GM04503 (cell line): ENCODE results near the gene UBE2O.
A peak's percentile ranks its signal among the peaks of the same experiment; 100 is the strongest.

ENCODE experiments used
- DNase-seq: peaks from one replicate; pipeline ENCODE4 v3.0.0-alpha.2; 2012; ENCODE audit warnings: low read depth

The UBE2O gene

DNA sequence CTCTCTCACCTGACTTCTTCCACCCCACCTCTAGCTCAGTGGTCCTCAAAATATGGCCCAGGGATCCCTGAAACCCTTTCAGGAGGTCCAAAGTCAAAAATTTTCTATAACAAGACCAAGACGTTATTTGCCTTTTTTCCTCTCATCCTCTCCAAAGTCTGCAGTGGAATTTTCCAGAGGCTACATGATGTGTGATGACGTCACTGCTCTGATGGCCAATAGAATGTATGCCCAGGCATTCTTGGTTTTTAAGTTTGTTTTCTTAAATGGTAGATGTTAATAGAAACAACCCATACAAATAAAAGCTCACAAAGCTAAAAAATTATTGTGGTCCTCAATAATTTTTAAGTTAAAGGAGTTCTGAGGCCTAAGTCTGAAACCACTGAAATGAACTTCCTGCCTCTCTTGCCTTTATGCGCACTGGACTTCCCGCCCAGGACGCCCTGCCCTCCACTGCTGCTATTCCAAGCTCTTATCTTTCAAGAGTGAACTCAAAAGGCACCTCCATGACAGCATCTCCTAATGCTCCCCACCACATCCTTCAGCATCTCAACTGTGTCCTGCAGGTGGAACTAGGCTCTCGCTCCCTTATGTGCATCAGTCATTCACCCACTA, 13.5 kb downstream of the UBE2O start:
- no peak for DNase-seq

DNA sequence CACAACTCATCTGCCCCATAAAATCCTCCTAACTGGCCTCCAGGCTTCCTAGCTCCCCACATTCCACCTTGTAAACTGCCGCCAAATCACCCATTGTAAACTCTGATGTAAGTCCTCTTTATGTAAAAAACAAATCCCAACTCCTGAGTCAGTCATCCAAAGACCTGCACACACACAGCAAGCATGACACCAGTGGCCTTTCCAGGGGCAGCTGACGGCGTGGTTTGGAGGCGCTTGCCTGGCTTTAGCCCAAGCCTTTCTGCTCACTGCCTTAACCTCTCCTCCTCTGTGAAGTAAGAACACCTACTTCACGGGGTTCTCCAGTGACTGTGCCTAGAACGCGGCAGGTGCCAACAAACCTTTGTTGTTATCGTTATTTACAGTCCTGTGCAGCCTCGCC, 14.0 kb downstream of the UBE2O start:
- DNase-seq = no peak

DNA sequence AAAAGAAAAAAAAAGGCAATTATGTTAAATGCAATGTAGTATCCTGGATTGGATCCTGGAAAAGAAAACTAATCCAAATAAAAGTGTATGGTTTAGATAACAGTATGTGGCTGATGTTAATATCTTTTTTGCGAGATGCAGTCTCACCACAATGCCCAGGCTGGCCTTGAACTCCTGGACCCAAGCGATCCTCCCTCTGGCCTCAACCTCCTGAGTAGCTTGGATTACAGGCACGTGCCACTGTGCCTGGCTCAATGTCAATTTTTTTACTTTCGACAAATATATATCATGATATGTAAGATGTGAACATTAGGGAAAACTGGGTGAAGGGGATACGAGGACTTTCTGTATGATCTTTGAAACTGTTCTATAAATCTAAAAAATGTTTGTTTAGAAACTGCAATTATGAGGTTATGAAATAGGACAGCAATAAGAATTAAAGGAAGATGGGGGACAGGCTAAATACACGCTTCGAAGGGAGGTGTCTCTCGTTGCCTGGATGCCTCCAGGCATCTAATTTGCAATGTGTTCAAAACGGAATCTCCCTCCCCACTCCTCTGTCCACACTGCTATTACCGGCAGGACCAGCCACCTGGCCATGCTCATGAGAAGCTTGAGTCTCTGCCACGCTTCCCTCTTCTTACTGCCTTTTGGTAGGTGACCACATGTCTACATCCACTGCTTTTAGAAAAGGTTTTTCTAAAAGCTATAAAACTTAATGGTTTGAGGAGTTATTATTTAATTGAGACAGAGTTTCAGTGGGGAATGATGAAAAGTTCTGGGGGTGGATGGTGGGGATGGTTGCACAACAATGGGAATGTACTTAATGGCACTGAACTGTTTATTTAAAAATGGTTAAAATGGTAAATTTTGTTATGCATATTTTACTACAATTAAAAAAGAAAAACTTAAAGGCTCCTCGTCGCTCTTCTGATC, 15.2 kb downstream of the UBE2O start:
- DNase-seq = no peak

DNA sequence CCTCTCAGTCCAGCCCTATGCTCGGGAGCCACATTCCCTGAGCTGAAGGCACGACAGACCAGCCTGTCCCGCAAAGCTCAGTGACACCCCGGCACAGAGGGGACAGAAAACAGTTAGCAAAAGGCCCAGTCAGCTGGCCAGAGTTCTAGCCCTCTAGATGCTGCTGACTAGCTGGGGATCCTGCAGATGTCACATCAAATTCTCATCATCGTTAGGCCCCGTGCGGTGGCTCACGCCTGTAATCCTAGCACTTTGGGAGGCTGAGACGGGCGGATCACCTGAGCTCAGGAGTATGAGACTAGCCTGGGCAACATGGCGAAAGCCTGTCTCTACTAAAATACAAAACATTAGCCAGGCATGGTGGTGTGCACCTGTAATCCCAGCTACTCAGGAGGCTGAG, 17.2 kb downstream of the UBE2O start:
- no peak for DNase-seq

DNA sequence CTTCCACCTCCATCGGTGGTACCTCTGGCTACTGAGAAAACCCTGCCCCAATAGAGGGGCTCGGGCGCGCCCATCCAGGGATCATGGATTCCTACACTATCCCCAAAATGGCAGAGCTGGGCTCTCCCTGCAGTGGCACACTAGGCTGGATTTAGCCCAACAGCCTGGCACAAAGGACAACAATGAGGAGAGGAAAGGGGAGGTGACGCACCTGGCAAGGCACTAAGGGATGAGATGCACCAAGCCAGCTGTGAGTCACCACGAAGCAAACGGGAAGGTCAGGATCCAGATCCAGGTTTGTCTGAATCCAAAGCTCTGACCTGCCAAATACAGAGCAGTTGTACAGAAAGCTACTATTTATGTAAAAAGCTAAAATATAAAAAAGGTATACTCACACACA, 18.1 kb downstream of the UBE2O start:
- no peak for DNase-seq

DNA sequence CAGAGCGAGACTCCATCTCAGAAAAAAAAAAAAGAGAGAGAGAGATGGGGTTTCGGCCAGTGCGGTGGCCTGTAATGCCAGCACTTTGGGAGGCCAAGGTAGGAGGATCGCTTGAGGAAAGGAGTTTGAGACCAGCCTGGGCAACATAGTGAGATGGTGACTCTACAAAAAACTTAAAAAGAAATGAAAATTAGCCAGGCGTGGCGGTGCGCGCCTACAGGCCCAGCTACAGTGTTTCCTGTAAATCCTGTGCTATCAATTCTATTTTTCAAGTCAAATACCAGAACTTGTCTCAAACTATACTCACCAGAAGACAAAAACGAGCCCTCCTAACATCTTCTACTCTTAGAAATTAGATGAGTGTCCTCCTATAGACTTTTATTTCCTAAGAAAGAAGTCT, 19.3 kb downstream of the UBE2O start:
- DNase-seq = no peak

DNA sequence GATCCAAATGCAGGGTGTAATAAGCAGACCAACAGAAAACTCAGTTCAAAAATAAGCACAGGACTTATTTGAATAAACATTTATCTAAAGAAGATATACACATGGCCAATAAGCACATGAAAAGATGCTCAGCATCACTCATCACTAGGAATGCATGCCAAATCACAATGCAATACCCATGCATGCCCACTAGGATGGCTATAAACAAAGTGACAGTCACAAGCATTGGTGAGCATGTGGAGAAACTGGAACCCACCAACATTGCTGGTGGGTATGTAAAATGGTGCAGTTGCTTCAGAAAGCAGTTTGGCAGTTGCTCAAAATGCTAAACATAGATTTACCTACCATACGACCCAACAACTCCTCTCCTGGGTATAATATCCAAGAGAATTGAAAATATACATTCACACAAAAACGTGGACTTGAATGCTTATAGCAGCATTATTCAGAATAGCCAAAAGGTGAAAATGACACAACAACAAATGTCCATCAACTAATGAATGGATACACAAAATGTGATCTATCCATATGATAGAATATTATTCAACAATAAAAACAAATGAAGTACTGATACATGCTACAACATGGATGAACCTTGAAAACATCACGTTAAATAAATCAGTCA, 20.1 kb downstream of the UBE2O start:
- no peak for DNase-seq

DNA sequence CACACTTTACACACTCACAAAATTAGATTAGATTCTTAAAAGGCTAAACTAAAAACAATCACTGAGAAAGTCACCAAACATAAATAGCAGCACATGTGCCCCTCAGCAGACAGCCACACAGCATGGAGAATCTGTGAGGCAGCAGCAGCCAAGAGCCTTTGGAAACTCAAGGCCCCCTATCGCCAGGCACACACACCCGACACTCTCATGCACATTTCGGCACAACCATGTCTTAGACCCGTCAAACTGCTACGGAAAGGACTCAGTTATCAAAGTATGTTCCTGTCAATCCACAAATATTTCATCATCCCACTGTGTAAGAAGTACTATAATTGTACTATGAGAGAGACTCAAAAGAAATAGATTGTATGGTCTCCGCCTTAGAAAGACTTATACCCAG, 20.9 kb downstream of the UBE2O start:
- no peak for DNase-seq

DNA sequence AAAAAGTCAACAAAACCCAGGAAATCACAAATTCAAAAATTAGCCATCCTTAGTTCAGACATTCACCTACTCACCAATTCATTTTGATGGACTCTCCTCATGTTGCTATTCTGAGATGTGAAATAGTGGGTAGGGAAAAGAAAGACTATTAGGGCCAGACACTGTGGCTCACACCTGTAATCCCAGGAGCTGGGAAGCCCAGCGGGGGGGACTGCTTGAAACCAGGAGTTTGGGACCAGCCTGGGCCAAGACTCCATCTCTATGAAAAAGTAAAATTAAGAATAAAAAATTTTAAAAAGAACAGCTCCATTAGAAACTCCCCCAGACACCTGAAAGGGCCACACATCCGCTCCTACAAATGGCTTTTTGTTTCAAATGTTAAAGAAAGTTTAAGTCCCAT, 21.4 kb downstream of the UBE2O start:
- DNase-seq = no peak

DNA sequence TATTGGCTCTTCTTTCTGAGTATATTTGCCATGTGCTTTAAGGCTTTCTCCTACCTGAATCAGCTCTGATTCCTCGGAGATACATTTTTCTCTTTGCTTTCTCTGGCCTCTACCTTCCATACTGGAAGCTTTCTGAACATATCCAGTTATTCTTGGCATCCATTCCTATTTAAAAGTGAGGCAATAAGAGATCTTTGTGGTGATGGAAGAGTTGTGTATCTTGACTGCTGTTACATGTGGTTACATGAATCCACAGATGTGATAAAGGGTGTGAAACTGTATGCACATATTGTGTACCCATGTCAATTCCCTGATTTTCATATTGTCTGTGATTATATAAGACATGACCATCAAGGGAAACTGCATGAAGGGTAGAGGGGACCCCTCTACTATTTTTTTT, 24.4 kb downstream of the UBE2O start:
- DNase-seq = no peak

DNA sequence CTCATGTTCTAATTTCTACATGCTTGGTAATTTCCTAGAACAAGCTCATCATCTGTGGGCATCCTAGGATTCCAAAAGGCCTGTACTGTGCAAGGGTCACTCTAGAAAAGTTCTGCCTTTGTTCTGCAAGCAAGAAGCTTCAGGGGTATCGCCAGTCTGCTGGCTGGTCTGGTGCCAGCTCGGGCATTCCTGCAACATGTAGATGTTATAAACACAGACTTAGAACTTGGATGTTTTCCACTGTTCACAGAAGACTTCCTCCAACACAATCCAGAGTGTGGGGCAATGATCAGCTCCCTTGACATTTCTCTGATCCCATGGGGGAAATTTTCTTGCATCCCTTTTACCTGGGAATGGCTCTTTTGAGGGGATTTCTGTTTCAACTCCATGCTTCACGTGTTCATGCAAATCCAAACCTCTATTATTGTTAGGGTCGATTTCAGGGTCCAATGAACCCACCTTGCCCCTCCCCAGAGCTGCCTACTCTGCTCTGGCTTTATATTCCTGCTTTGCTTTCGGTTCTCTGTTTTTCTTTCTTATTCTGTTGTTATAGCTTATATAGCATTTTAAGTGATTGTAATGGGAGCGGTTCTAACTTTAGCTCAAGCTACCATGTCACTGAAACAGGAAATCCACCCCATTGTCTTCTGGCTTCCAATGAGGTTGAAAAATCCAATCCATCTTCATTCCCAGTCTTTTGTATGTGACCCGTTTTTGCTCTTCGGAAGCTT, 25.3 kb downstream of the UBE2O start:
- peak; percentile 16 for DNase-seq

DNA sequence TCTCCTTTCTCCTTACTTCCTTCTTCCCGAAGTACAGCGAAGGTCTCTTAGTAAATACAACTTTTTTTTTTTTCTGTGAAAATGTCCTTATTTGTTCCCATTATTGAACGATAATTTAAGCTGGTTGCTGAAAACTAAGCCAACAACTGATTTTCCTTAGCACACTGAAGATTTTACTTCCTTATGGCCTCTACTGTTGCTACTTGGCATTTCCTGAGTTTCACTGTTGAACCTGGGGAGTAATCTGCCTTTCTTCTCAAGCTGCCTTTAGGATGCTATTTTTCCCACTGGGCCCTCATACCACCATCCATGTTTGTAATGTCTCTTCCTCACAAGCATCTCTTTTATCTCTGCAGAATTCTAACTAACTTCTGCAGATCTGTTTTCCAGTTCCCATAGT, 26.1 kb downstream of the UBE2O start:
- no peak for DNase-seq

DNA sequence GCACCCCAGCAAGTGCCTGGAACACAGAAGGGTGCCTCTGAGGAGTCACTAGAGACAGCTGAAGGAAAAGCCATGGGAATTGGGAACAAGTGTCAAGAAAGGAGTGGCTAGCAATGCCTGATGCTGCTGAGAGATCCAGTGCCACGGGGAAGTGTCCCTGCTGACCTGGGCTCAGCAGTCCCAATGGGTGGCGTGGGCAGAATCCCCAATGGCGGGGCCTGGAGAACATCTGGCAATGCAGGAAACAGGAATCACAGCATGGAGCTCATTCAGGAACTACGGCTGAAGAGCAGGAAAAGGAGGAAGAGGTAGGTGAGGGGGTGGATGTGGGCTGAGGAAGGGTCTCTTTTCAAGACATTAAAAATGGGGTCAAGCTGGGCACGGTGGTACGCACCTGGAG, 30.1 kb downstream of the UBE2O start:
- no peak for DNase-seq

DNA sequence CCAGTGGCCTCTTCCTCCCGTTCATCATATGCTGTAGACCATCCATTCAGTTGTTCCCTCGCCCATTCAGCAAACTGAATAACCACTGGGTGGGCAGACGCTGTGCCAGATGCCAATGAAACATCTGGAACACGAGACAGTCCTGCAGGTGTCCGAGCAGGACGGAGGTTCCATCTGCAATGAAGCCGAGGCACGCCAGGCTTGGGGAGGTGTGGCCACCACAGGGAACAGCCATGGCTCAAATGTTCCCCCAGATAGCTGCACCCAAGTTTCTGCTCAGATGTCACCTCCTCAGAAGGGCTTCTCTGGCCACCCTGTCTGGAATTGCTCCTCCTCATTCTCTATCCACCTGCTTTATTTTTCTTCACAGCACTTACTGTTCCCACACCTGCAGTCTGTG, 30.5 kb downstream of the UBE2O start:
- no peak for DNase-seq

DNA sequence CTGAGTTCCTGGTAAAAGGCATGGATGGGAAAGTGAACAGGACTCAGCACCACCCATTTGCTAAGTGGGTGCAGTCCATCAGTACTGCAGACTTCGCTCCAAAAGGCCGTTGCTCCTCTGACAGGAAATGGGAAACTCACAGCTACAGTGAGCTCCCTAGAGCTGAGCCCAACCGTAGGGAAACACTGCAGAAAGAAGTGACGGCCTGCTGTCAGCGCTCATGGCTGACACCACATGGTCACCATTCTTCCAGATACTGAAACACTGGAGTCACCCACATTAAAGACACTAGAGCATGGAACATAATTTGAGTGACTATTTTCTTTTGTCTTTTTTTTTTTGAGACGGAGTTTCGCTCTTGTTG, 31.9 kb downstream of the UBE2O start:
- DNase-seq = no peak

DNA sequence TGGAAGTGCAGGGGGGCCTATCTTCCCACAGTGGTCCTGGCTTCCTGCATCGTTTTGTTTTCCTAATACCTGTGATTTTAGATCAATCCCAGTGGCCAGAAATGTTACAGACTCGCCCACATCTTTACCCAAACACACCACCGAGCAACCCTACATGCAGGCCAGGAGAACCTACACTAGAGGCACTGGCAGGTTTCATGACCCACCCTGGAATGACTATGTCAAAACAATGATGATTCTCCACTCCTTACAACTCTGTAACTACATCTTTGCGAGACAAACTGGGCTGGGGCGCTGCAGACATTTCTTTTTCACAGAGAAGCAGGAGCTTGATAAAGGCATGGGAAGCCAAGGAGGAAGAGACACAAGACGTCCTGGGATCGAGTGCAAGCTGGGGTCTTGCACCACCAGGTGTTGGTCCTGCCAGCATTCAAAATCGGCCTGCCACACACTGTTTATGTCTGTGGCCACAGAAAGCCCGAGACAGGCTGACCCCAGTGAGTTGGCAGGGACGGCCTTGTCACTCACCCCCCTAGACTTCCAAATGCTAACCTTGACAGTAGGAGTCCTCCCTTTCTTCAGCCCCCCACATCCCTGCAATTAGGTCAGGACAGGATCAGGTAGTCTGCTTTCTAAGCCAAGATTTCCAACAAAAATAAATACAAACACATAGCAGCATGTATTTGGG, 32.5 kb downstream of the UBE2O start:
- DNase-seq = no peak

DNA sequence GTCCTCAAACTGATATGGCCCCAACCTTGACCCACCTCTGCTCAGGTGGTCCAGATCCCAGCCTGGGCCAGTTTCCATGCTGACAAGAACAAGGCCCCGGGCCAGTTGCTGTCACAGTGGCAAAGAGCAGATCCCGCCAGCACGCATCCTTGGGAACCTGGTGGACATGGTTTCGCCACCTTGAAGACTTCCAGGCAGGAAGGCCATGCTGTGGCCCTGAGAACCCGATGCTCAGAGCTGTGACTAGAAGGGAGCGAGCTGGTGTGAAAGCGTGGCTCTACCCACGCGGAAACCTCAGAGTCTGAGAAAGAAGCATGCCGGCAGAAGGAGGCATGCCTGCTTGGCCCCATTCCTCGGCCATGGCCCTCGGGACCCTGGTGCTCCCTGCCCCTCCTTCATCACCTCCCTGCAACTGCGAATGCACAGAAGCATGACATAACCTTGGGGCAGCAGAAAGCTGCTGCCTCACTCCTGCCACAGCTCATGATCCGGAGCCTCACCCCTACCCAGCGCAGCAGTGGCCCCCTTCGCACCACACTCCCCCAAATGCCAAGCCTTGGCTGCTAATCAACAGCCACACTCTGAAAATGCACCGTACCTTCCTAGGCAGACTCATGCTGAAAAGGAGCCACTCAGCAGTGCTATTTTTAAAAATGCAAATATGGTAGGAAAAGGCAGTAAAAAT, 33.2 kb downstream of the UBE2O start:
- DNase-seq = no peak

DNA sequence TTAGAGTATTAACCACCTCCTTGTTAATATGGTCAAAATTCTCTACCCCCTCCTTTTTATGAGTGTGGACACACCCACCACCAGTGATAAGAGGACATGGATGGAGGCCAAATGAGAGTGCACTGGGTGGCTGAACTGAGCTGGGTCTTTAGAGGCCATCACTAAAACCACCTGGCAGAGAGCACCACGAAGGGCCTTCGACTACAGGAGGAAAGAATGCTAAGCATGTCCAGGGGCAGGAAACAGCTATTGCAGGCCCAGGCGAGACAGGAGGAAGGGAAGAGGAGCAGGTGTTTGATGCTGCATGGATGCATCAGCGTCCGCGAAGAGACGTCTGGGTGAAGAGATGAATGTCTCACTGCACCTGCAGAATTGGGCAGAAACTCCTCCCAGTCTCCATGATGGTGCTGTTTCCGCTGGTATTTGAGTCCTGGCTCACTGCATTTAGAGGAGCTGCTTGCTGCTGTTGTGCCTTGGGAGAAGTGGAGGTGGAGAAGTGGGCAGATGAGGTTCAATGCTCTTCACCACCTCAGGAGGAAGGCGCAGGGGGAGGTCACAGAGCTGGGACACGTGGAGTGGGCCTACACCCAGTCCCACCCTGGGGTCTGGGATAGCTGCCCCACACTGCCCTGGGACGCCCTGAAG, 35.3 kb downstream of the UBE2O start:
- no peak for DNase-seq

DNA sequence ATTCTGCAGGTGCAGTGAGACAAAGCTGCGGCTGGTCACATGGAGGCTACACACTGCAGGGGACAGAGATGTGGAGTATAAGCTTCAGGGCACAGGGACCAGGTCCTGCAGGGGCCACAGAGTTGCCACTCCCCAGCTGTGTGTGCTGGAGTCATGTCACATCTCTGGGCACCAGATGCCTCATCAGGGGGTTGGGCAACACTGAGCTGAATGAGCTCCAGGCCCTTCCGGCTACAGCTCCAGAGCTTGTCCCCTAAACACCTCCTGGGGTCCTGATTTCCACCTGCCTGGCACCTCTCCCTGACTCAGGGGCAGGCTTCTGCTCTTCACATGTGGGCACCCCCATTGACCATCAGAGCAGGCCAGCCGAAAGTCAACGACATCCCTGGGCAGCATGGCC, 36.1 kb downstream of the UBE2O start:
- DNase-seq = no peak

DNA sequence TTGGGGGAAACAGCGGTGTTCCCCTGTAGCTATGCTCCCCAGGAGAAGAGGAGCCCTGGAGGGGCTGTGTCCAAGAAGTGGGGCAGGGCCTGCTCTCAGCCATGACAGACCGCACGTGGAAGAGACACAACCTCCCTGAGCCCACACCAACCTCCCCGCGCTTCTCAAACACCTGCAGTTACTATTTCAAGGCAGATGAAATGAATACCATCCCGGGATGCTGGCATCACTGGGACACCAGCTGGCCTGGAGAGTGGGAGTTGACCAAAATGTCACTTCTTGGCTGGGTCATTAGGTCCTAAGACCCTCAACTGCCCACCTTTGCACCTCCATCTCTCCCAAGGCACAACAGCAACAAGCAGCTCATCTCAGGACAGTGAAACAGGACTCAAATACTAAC, 36.5 kb downstream of the UBE2O start:
- DNase-seq = no peak

DNA sequence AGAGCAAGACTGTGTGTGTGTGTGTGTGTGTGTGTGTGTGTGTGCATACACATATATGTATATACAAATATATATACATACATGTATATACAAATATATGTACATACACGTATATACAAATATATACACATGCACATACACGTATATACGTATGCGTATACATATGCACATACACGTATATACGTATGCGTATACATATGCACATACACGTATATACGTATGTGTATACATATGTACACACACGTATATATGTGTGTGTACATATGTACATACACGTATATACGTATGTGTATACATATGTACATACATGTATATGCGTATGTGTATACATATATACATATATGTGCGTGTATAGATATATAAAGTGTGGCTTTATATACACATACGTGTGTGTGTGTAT, 37.2 kb downstream of the UBE2O start:
- no peak for DNase-seq
